SK-N-SH (cell line): Measurements from ENCODE around the gene HSD17B1. TPM values are rescaled to one million over a fixed set of nuclear protein-coding genes. Genes with fewer than 3 reads are reported as not detected.

Experiments
- CTCF ChIA-PET: fragments of 300-600, 350-600 bp; formaldehyde crosslinking; extraction: SDS; loops from one replicate; lab custom pipeline; 2021; lab: Yijun Ruan, JAX
- POLR2A ChIA-PET: fragments of 350-600 bp; sonication (Branson Sonifier 250); formaldehyde crosslinking; extraction: SDS; loops from one replicate; lab custom pipeline; 2020; ENCODE audit warnings: antibody characterized with exemption, inconsistent platforms; lab: Yijun Ruan, JAX
- DNase-seq: peaks from one replicate; pipeline ENCODE4 v3.0.0; 2012
- H2AFZ ChIP-seq: fragments of 200-600 bp; sonication (generic); 2 replicates; pipeline ENCODE4 v1.8.1; 2016; ENCODE audit warnings: antibody characterized with exemption, mild to moderate bottlenecking, low read depth
- H3F3A ChIP-seq: fragments of 200-600 bp; sonication (generic); replicated peaks from 2 replicates; pipeline ENCODE3; 2016; ENCODE audit warnings: antibody characterized with exemption, mild to moderate bottlenecking; ENCODE audit not compliant: insufficient read depth
- H3K27ac ChIP-seq, 2 experiments: fragments of 200-500 bp in 1 of 2; fragments of 200-600 bp in 1 of 2; sonication (Bioruptor generic) in 1 of 2; sonication (generic), shearing (Covaris generic) in 1 of 2; 2 replicates each; pipeline versions ENCODE4 v1.5.1 to v1.6.1; 2014 to 2016; ENCODE audit warnings: low read depth in 2 of 2, inconsistent platforms in 1 of 2, low read length in 1 of 2, mild to moderate bottlenecking in 1 of 2, mixed read lengths in 1 of 2
- H3K27me3 ChIP-seq: fragments of 200-600 bp; sonication (generic), shearing (Covaris generic); 2 replicates; pipeline ENCODE4 v1.6.1; 2016; ENCODE audit warnings: mixed run types; ENCODE audit not compliant: insufficient read depth
- H3K36me3 ChIP-seq, 2 experiments: fragments of 200-500 bp in 1 of 2; fragments of 200-600 bp in 1 of 2; sonication (Bioruptor generic) in 1 of 2; sonication (generic) in 1 of 2; replicated peaks in 1 of 2; 2 replicates each; pipeline versions ENCODE3 to v1.5.1; 2014 to 2016; ENCODE audit warnings: low read length in 1 of 2, mild to moderate bottlenecking in 1 of 2; ENCODE audit not compliant: insufficient read depth in 2 of 2, control insufficient read depth in 1 of 2
- H3K4me1 ChIP-seq, 2 experiments: fragments of 200-500 bp in 1 of 2; fragments of 200-600 bp in 1 of 2; sonication (Bioruptor generic) in 1 of 2; sonication (generic), shearing (Covaris generic) in 1 of 2; 2 replicates each; pipeline versions ENCODE4 v1.5.1 to v1.6.1; 2014 to 2016; ENCODE audit warnings: low read depth in 1 of 2, low read length in 1 of 2, mixed run types in 1 of 2; ENCODE audit not compliant: insufficient read depth in 2 of 2, control insufficient read depth in 1 of 2
- H3K4me2 ChIP-seq: fragments of 200-600 bp; sonication (generic), shearing (Covaris generic); 2 replicates; pipeline ENCODE4 v1.6.1; 2017; ENCODE audit warnings: mixed run types
- H3K4me3 ChIP-seq, 2 experiments: fragments of 200-500 bp in 1 of 2; fragments of 200-600 bp in 1 of 2; sonication (Bioruptor generic) in 1 of 2; sonication (generic), shearing (Covaris generic) in 1 of 2; 2 replicates each; pipeline versions ENCODE4 v1.5.1 to v1.8.1; 2014 to 2016; ENCODE audit warnings: low read depth in 2 of 2, inconsistent platforms in 1 of 2, low read length in 1 of 2, mild to moderate bottlenecking in 1 of 2, mixed read lengths in 1 of 2, moderate library complexity in 1 of 2
- H3K79me2 ChIP-seq: fragments of 200-600 bp; sonication (generic); 2 replicates; pipeline ENCODE4 v1.8.1; 2017; ENCODE audit warnings: mild to moderate bottlenecking; ENCODE audit not compliant: insufficient read depth
- H3K9ac ChIP-seq: fragments of 200-600 bp; sonication (generic); 2 replicates; pipeline ENCODE4 v1.6.1; 2017; ENCODE audit warnings: mixed run types
- H3K9me2 ChIP-seq: fragments of 200-600 bp; sonication (generic); 2 replicates; pipeline ENCODE4 v1.6.1; 2017; ENCODE audit warnings: mixed run types
- H3K9me3 ChIP-seq: fragments of 200-600 bp; sonication (generic); 2 replicates; pipeline ENCODE4 v1.6.1; 2017; ENCODE audit warnings: mixed run types, mild to moderate bottlenecking, moderate library complexity
- H4K20me1 ChIP-seq: fragments of 200-600 bp; sonication (generic); 2 replicates; pipeline ENCODE4 v1.6.1; 2017; ENCODE audit warnings: mild to moderate bottlenecking, mixed run types; ENCODE audit not compliant: insufficient read depth
- CHD2 ChIP-seq: fragments of 150-350 bp; IDR thresholded peaks from 2 replicates; pipeline ENCODE4 v1.6.1; 2018; ENCODE audit warnings: low read length; ENCODE audit not compliant: partially characterized antibody
- FOSL2 ChIP-seq: IDR thresholded peaks from 2 replicates; pipeline ENCODE4 v1.4.0; 2012; ENCODE audit warnings: low read depth, mild to moderate bottlenecking, moderate library complexity, borderline replicate concordance
- FOXJ3 ChIP-seq: sonication (generic); formaldehyde crosslinking; IDR thresholded peaks from 2 replicates; pipeline ENCODE4 v1.5.1; 2020; ENCODE audit warnings: mild to moderate bottlenecking, missing genetic modification reagents
- MXI1 ChIP-seq: IDR thresholded peaks from 2 replicates; pipeline ENCODE4 v1.6.1; 2012; ENCODE audit warnings: mild to moderate bottlenecking, low read depth, low read length, improper control_type of control experiment
- POLR2AphosphoS5 ChIP-seq: IDR thresholded peaks from 2 replicates; pipeline ENCODE4 v1.6.1; 2012; ENCODE audit warnings: low read depth, low read length
- SIN3A ChIP-seq: IDR thresholded peaks from 2 replicates; pipeline ENCODE4 v1.6.1; 2012; ENCODE audit warnings: low read depth, mild to moderate bottlenecking, low read length, moderate library complexity, borderline replicate concordance
- TAF1 ChIP-seq: IDR thresholded peaks from 2 replicates; pipeline ENCODE4 v1.6.1; 2012; ENCODE audit warnings: low read depth, mild to moderate bottlenecking, low read length, moderate library complexity, borderline replicate concordance
- TCF12 ChIP-seq: IDR thresholded peaks from 2 replicates; pipeline ENCODE4 v1.4.0; 2012
- WGBS: methylation state at CpG from one replicate; pipeline ENCODE4 v1.1.6; 2017; ENCODE audit warnings: low lambda C conversion rate; 5-methylcytosine and 5-hydroxymethylcytosine counted together
- polyA plus RNA-seq, 3 experiments: library from polyadenylated mRNA; depleted of rRNA; stranded (reverse); fragments of >200 nt; gene quantifications; 2 replicates each; pipeline ENCODE4 v1.2.3, GENCODE V29; 2012
- TF ChIP-seq, protein P1 (sequence below): IDR thresholded peaks from 2 replicates; pipeline ENCODE4 v1.6.1; 2012; ENCODE audit warnings: mild to moderate bottlenecking, low read depth, low read length, moderate library complexity
- TF ChIP-seq, protein P2 (sequence below): IDR thresholded peaks from 2 replicates; pipeline ENCODE4; 2012
- TF ChIP-seq, protein P3 (sequence below): fragments of 150-350 bp; IDR thresholded peaks from 2 replicates; pipeline ENCODE4 v1.6.1; 2016; ENCODE audit warnings: mild to moderate bottlenecking, low read depth, low read length

Gene HSD17B1
- polyA plus RNA-seq, 1 of the 3 experiments (the other 2 are of a cell fraction): 1.3 TPM

DNA sequence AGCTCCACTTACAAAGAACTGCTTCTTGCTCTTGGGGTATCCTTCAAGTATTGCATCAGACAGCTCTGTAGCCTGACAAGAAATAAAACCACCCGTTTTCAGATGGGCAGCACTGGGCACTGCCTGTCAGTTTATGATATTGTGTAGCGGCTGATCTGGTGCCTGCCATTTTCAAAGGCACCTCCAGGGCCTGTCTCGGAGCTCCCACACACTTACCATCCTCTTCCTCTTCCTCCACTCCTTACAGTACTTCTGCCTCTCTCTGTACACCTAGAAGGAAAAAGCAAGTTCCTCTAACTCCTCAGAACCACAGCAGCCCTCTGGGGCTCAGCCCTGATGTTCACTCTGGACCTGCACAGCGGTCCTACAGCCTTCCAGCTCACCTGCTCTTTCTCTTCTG is 20.4 kb downstream of the HSD17B1 start:
- no peak overlapping the region for H3K4me3 ChIP-seq
- H3K9me2 ChIP-seq: no peaks in the 10 kb centered on the region
- CTCF ChIA-PET: interaction anchor here (0.7 to 8.3 kb wide), 3 partner anchors 41 to 247 kb away, joined by 3 to 221 read pairs (median 4); partner anchors contain the start of genes CCR10 and PLEKHH3
- H3F3A ChIP-seq: peaks cover 52% of the 10 kb centered on the region
- H3K9me3 ChIP-seq: no peaks in the 10 kb centered on the region
- no peak overlapping the region for H3K4me2 ChIP-seq
- H2AFZ ChIP-seq: no peak overlapping the region
- WGBS: 77% methylated on average over 4 of the region's 4 CpGs
- TF ChIP-seq, protein P1, sequence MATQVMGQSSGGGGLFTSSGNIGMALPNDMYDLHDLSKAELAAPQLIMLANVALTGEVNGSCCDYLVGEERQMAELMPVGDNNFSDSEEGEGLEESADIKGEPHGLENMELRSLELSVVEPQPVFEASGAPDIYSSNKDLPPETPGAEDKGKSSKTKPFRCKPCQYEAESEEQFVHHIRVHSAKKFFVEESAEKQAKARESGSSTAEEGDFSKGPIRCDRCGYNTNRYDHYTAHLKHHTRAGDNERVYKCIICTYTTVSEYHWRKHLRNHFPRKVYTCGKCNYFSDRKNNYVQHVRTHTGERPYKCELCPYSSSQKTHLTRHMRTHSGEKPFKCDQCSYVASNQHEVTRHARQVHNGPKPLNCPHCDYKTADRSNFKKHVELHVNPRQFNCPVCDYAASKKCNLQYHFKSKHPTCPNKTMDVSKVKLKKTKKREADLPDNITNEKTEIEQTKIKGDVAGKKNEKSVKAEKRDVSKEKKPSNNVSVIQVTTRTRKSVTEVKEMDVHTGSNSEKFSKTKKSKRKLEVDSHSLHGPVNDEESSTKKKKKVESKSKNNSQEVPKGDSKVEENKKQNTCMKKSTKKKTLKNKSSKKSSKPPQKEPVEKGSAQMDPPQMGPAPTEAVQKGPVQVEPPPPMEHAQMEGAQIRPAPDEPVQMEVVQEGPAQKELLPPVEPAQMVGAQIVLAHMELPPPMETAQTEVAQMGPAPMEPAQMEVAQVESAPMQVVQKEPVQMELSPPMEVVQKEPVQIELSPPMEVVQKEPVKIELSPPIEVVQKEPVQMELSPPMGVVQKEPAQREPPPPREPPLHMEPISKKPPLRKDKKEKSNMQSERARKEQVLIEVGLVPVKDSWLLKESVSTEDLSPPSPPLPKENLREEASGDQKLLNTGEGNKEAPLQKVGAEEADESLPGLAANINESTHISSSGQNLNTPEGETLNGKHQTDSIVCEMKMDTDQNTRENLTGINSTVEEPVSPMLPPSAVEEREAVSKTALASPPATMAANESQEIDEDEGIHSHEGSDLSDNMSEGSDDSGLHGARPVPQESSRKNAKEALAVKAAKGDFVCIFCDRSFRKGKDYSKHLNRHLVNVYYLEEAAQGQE: no peak
- TF ChIP-seq TCF12 (no peak), MXI1 (no peak), POLR2AphosphoS5 (no peak), SIN3A (no peak), CHD2 (no peak), TAF1 (no peak), FOXJ3 (no peak), FOSL2 (no peak)
- TF ChIP-seq, protein P2, sequence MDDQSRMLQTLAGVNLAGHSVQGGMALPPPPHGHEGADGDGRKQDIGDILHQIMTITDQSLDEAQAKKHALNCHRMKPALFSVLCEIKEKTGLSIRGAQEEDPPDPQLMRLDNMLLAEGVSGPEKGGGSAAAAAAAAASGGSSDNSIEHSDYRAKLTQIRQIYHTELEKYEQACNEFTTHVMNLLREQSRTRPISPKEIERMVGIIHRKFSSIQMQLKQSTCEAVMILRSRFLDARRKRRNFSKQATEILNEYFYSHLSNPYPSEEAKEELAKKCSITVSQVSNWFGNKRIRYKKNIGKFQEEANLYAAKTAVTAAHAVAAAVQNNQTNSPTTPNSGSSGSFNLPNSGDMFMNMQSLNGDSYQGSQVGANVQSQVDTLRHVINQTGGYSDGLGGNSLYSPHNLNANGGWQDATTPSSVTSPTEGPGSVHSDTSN: no peak
- TF ChIP-seq, protein P3, sequence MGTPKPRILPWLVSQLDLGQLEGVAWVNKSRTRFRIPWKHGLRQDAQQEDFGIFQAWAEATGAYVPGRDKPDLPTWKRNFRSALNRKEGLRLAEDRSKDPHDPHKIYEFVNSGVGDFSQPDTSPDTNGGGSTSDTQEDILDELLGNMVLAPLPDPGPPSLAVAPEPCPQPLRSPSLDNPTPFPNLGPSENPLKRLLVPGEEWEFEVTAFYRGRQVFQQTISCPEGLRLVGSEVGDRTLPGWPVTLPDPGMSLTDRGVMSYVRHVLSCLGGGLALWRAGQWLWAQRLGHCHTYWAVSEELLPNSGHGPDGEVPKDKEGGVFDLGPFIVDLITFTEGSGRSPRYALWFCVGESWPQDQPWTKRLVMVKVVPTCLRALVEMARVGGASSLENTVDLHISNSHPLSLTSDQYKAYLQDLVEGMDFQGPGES: no peak
- TF ChIP-seq, all 33 proteins: peak for 0
- Histone ChIP-seq H3K27ac (no peak overlapping the region), H3K36me3 (peaks cover 53 to 61% of the 10 kb centered on the region in 2 experiments), H3K9ac (no peak overlapping the region), H3K4me1 (peaks cover 6 to 8% of the 10 kb centered on the region in 2 experiments; a peak in 2 of 4 replicates), H4K20me1 (no peaks in the 10 kb centered on the region), H3K79me2 (peaks cover 75% of the 10 kb centered on the region), H3K27me3 (no peaks in the 10 kb centered on the region)
- POLR2A ChIA-PET: no interaction called here
- no peak for DNase-seq
